ENCODE measurements around the gene GJB1.

Gene GJB1

DNA sequence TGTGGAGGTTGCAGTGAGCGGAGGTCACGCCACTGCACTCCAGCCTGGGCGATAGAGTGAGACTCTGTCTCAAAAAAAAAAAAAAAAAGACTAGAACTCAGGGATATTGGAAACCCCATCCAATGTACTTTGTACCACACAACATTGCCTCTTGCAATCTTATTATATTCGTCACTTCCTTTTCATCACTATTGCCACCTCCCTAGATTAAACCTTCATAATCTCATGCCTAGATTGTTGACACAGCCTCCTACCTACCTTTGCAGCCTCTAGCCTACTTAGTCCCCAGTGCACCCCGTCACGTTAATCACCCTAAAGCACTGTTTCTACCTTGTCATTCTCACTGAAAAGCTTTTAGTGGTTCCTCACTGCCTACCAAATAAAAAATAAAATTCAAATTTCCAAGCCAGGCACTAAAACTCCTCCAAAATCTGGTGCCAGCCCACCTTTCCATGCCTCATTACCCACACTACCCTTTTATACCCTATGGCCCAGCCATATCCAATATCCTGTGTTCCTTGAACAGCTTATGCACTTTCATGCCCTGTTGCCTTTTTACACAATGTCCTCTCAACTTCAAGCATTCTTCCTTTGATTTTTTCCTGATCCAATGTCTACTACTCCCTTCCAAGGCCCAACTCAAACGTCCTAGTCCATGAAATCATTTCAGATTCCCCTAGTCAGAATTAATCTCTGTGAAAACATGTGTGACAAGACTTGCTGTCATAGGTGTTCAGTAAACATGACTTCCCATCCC is 23.6 kb upstream of the GJB1 start:
- DNase-seq (ENCODE audit: low read depth, low spot score) = no peak
- no peaks in the 10 kb centered on the region for H3K36me3 ChIP-seq (ENCODE audit: insufficient read depth, low read length)
- TF ChIP-seq POLR2AphosphoS5 (IDR thresholded peaks at IDR 0.05; ENCODE audit: borderline replicate concordance, low read depth, low read length) (no peak), FOXP2 (optimal IDR thresholded peaks at IDR 0.05; ENCODE audit: control extremely low read depth, extremely low read length, insufficient read depth) (no peak), EZH2 (IDR thresholded peaks at IDR 0.05) (no peak)
- no peaks in the 10 kb centered on the region for H3K9me3 ChIP-seq (ENCODE audit: low read depth, low read length)
- no peak overlapping the region for H3K27ac ChIP-seq
- no peak overlapping the region for H3K4me3 ChIP-seq
- no peak overlapping the region for H3K9ac ChIP-seq (ENCODE audit: insufficient read length)

DNA sequence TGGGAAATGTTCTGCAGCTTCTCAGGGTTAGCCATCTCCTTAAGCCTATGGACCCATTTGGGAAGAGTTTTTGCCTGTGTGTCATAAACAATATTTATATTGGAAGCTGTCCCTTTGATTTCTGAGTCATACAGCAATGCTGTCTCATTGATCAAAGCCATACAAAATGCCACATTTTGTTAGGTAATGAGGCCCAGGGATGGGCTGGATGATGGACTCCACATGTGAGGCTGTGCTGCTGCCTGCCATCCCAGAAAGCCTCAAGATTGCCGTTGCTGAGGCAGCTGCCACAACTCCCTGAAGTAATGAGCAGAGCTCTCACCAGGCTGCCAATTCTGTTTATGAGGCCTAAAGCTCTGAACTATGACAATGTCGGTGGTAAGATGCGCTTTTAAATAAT is 12.2 kb upstream of the GJB1 start:
- DNase-seq (ENCODE audit: low read depth, low spot score) = no peak
- H3K9me3 ChIP-seq (ENCODE audit: low read depth, low read length) = no peaks in the 10 kb centered on the region
- no peak overlapping the region for H3K27ac ChIP-seq
- TF ChIP-seq EZH2 (IDR thresholded peaks at IDR 0.05) (no peak), POLR2AphosphoS5 (IDR thresholded peaks at IDR 0.05; ENCODE audit: borderline replicate concordance, low read depth, low read length) (no peak), FOXP2 (optimal IDR thresholded peaks at IDR 0.05; ENCODE audit: control extremely low read depth, extremely low read length, insufficient read depth) (no peak)
- no peaks in the 10 kb centered on the region for H3K36me3 ChIP-seq (ENCODE audit: insufficient read depth, low read length)
- no peak overlapping the region for H3K9ac ChIP-seq (ENCODE audit: insufficient read length)
- no peak overlapping the region for H3K4me3 ChIP-seq

DNA sequence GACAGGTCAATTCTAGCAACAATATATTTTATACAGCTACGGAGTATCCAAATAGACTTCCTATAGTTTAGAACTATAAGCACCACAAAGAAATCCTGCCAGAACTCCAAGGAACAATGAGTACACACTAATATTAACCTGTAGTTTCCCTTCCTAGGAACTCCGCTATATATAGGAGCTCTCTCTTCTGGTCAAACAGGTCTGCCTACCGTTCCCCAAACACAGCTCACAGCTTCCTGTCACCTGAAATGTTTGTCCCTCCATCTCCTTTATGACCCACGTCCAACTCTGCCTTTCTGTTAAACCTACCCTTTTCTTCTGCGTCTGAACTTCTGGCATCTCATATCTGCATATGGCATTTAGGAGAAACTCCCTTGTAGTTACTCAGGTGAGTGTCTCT is 10.5 kb upstream of the GJB1 start:
- TF ChIP-seq EZH2 (IDR thresholded peaks at IDR 0.05) (no peak), POLR2AphosphoS5 (IDR thresholded peaks at IDR 0.05; ENCODE audit: borderline replicate concordance, low read depth, low read length) (no peak), FOXP2 (optimal IDR thresholded peaks at IDR 0.05; ENCODE audit: control extremely low read depth, extremely low read length, insufficient read depth) (no peak)
- no peak overlapping the region for H3K9ac ChIP-seq (ENCODE audit: insufficient read length)
- no peaks in the 10 kb centered on the region for H3K36me3 ChIP-seq (ENCODE audit: insufficient read depth, low read length)
- no peaks in the 10 kb centered on the region for H3K9me3 ChIP-seq (ENCODE audit: low read depth, low read length)
- no peak overlapping the region for H3K4me3 ChIP-seq
- no peak for DNase-seq (ENCODE audit: low read depth, low spot score)
- H3K27ac ChIP-seq = no peak overlapping the region

DNA sequence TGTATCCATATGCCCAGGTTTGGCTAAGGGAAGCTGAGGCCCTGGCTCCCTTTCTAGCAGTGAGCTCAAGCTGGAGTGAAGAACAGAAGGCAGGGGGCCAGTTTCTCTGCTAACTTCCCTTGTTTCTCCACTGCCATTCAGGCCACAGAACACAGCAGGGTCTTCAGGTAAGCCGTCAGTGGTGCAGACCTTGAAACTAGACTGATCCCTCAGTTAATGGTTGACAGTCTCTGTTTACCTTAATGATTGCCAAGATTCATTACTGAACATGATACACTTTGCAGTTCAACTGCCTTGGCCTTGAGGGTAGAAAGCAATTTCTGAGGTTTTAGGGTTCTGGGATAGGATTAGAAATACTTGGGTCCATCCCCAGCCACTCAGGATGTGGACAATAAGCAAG is 8.9 kb upstream of the GJB1 start:
- Histone ChIP-seq H3K4me3 (no peak overlapping the region), H3K9ac (ENCODE audit: insufficient read length) (no peak overlapping the region), H3K27ac (no peak overlapping the region), H3K36me3 (ENCODE audit: insufficient read depth, low read length) (no peaks in the 10 kb centered on the region), H3K9me3 (ENCODE audit: low read depth, low read length) (no peaks in the 10 kb centered on the region)
- no peak for DNase-seq (ENCODE audit: low read depth, low spot score)
- TF ChIP-seq EZH2 (IDR thresholded peaks at IDR 0.05) = no peak
- no peak for TF ChIP-seq POLR2AphosphoS5 (IDR thresholded peaks at IDR 0.05; ENCODE audit: borderline replicate concordance, low read depth, low read length)
- TF ChIP-seq FOXP2 (optimal IDR thresholded peaks at IDR 0.05; ENCODE audit: control extremely low read depth, extremely low read length, insufficient read depth) = no peak

DNA sequence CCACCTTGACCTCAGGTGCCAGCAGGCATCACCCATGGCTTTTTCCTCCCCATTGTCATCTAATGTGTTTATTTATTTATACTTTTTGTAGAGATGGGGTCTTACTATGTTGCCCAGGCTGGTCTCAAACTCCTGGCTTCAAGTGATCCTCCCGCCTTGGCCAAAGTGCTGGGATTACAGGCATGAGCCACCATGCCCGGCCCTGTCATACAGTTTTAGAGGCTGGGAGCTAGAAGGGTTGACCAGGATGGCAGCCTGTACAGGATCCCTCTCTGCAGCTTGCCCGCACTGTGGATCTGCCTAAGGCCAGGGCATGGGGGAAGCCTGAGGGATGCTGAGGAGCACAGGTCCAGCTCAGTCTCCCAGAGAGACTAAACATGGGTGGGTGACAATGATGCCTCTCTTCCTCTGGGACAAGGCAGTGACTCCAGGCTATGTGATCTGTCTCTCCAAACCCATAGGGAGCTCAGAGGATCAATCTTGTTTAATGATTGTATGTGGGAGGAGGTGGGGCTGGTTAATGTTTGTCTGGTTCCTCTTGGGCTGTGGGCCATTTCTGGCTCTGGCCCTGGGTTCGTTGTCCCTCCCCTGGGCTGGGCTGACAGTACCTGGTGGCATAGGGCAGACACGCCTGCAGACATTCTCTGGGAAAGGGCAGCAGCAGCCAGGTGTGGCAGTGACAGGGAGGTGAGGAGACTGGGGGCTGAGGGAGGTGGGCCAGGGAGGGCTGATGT is 8.3 kb upstream of the GJB1 start:
- DNase-seq (ENCODE audit: low read depth, low spot score) = no peak

DNA sequence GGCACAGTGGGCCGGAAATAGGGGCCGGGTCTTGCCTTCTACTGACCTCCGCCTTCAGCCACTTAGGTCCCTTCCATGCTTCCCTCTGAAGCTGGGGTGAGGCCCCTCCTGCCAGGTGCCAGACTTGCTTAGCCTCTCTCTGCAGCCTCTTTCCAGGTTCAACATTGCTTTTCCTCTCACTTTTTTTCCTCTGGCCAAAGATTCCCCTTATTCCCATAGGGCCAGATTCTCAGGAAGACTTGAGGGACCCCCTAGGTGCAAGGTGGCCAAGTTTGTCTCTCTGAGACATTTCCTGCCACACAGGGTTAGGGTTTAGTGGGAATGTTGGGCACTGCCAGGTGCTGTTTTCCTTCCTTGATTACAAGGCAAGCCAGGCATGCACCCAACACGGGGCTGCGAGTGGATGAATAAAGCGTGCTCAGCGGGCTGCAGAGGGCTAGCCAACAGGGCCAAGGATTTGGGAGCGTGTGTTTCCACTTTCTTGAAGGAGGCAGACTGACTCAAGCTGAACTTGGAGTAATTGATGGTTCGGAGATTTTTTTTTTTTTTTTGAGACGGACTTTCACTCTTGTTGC is 7.6 kb upstream of the GJB1 start:
- no peak overlapping the region for H3K27ac ChIP-seq
- H3K36me3 ChIP-seq (ENCODE audit: insufficient read depth, low read length) = no peaks in the 10 kb centered on the region
- no peak for DNase-seq (ENCODE audit: low read depth, low spot score)
- no peak for TF ChIP-seq POLR2AphosphoS5 (IDR thresholded peaks at IDR 0.05; ENCODE audit: borderline replicate concordance, low read depth, low read length)
- no peak for TF ChIP-seq EZH2 (IDR thresholded peaks at IDR 0.05)
- TF ChIP-seq FOXP2 (optimal IDR thresholded peaks at IDR 0.05; ENCODE audit: control extremely low read depth, extremely low read length, insufficient read depth) = no peak
- no peaks in the 10 kb centered on the region for H3K9me3 ChIP-seq (ENCODE audit: low read depth, low read length)
- H3K9ac ChIP-seq (ENCODE audit: insufficient read length) = no peak overlapping the region
- H3K4me3 ChIP-seq = no peak overlapping the region

More for the DNA sequence above, 8.3 kb upstream of the GJB1 start:
- no peak overlapping the region for H3K27ac ChIP-seq
- no peak overlapping the region for H3K9ac ChIP-seq (ENCODE audit: insufficient read length)
- H3K4me3 ChIP-seq = no peak overlapping the region
- no peak for TF ChIP-seq POLR2AphosphoS5 (IDR thresholded peaks at IDR 0.05; ENCODE audit: borderline replicate concordance, low read depth, low read length)
- no peak for TF ChIP-seq EZH2 (IDR thresholded peaks at IDR 0.05)
- no peak for TF ChIP-seq FOXP2 (optimal IDR thresholded peaks at IDR 0.05; ENCODE audit: control extremely low read depth, extremely low read length, insufficient read depth)
- H3K9me3 ChIP-seq (ENCODE audit: low read depth, low read length) = no peaks in the 10 kb centered on the region
- no peaks in the 10 kb centered on the region for H3K36me3 ChIP-seq (ENCODE audit: insufficient read depth, low read length)

DNA sequence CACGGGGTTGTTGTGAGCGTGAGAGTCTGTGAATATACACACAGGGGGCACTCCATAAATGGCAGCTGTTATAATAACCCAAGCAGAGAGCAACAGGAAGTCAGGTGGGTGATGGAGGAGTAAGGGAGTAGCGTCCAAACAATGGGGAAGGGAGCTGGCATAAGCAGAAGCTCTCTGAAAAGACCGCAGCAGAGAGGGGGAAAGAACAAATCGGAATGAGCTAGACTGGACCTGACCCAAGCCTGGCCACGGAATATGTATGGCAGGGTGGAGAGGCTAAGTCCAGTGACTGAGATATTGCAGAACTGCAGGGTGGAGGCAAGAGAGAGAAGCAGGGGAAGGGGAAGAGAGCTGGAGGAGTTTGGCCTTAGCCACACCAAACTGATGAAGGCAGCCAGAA is 6.5 kb upstream of the GJB1 start:
- Histone ChIP-seq H3K9me3 (ENCODE audit: low read depth, low read length) (no peaks in the 10 kb centered on the region), H3K27ac (no peak overlapping the region), H3K9ac (ENCODE audit: insufficient read length) (no peak overlapping the region), H3K4me3 (no peak overlapping the region), H3K36me3 (ENCODE audit: insufficient read depth, low read length) (no peaks in the 10 kb centered on the region)
- TF ChIP-seq FOXP2 (optimal IDR thresholded peaks at IDR 0.05; ENCODE audit: control extremely low read depth, extremely low read length, insufficient read depth) (no peak), EZH2 (IDR thresholded peaks at IDR 0.05) (no peak), POLR2AphosphoS5 (IDR thresholded peaks at IDR 0.05; ENCODE audit: borderline replicate concordance, low read depth, low read length) (no peak)
- DNase-seq (ENCODE audit: low read depth, low spot score) = no peak

DNA sequence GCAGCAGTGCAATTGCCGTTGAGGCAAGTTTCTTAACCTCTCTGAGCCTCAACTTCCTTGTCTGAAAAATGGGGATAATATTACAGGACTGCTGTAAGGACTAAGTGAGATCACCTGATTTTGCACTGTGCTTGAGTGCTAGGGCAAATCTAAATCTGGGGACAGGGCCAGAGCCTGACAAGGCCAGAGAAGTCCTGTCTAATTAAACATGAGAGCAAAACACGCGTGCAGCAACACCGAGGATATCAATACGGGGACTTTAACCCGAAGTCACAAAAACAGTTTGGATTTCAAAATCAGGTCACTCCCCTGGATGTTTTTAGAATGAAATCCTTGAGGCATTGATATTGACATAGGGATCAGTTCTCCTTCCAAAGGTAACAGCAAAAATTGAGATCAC is 5.7 kb upstream of the GJB1 start:
- TF ChIP-seq EZH2 (IDR thresholded peaks at IDR 0.05) (no peak), POLR2AphosphoS5 (IDR thresholded peaks at IDR 0.05; ENCODE audit: borderline replicate concordance, low read depth, low read length) (no peak), FOXP2 (optimal IDR thresholded peaks at IDR 0.05; ENCODE audit: control extremely low read depth, extremely low read length, insufficient read depth) (no peak)
- Histone ChIP-seq H3K9ac (ENCODE audit: insufficient read length) (no peak overlapping the region), H3K27ac (no peak overlapping the region), H3K4me3 (no peak overlapping the region), H3K36me3 (ENCODE audit: insufficient read depth, low read length) (no peaks in the 10 kb centered on the region), H3K9me3 (ENCODE audit: low read depth, low read length) (no peaks in the 10 kb centered on the region)
- no peak for DNase-seq (ENCODE audit: low read depth, low spot score)

All from SK-N-MC (cell line).